HG03139 (cell line): ENCODE measurements around the gene SEC24D.
A peak's percentile ranks its signal among the peaks of the same experiment; 100 is the strongest.

ENCODE experiments used
- ATAC-seq: cut with Tn5 transposase; IDR thresholded peaks from one replicate; pipeline ENCODE4 v1.9.1; 2021; ENCODE audit not compliant: unreplicated experiment

The SEC24D gene

GRCh38 chr4:118846979-118847378, 11.1 kb upstream of the SEC24D start:
- no peak for ATAC-seq

GRCh38 chr4:118845552-118846050, 9.7 kb upstream of the SEC24D start:
- ATAC-seq = no peak

DNA sequence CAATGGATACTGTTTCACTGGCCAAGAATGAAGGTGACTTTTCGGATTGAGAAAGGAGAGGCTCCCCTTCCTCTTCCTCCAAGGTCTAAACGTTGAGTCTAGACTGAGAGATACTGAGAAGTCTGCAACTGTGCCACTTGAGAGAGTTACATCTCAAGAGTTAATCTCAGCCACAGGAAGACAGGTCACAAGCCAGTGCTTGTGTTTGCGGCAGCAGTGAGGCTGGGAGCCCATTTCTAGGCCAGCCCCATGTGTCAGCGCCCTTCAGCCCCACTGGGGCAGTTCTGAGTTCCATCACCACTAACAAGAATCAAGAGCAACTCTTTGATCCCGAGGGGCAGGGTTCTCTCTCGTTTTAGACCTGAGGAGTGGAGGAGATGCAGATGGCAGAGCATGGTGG, 7.3 kb upstream of the SEC24D start:
- ATAC-seq = no peak

- ATAC-seq = no peak
Measured at GRCh38 chr4:118842055-118842454, 6.1 kb upstream of the SEC24D start.

DNA sequence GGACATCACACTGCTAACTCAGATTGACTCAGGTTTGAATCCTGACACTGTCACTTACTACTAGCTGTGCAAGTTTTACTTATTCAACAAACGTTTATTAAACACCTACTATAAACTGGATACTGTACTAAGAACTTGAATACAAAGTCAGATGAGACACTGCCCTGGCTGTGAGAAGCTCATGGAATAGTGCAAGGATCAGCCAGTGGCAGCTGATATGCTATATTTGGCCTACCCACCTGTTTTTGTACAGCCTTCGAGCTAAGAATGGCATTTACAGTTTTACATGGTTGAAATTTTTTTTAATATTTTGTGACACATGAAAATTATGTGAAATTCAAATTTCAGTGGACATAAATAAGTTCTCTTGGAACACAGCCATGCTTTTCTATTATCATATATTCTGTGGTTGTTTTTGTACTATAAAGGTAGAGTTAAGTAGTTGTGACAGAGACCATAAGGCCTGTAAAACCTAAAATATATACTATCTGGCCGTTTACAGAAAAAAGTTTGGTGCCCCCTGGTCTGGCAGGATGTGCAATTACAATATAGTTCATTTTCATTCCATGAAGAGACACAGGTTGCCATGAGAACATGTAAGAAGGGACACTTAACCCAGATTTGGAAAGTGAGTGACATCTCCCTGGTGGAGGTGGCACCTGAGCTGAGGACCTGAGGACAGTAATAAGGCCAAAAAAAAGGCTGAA, 3.4 kb upstream of the SEC24D start:
- ATAC-seq = no peak

GRCh38 chr4:118837121-118837507, 1.2 kb upstream of the SEC24D start:
- no peak for ATAC-seq

DNA sequence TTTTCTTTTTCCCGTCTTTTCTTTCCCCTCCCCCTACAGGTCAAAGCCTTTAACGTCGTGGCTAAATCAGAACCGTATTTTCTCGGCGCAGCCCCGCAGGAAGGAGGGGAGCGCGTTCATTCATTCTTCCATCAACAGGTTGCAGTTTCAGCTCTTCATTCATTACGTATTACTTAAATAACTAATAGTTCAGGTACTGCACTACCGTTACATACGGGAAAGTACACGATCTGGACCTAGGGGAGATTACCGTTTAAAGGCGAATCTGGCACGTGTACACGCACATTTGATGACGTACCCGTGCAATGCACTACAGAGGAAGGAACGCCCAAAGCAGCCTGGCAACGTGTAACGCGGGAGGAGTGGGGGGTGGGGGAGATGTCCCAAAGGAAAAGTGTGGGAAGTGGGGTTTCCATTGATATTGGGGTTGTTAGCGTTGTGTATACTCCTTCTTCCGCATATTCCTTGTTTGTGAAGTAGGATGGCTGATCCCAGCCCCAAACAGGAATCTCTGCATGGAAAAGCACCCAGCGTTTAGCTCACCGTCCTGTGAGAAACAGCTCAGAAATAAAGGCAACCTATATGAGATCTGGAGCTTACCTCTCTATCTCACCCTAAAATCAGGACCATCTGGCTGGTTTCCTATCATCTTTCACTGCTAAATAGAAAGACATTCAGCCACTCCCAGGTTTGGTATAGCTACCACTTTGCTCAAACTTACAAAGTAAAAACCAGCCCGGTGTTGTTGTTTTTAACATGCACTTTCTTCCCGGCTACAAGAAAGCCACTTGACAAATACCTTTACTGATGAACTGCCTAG, 585 bp upstream of the SEC24D start:
- ATAC-seq = peak; percentile 31

DNA sequence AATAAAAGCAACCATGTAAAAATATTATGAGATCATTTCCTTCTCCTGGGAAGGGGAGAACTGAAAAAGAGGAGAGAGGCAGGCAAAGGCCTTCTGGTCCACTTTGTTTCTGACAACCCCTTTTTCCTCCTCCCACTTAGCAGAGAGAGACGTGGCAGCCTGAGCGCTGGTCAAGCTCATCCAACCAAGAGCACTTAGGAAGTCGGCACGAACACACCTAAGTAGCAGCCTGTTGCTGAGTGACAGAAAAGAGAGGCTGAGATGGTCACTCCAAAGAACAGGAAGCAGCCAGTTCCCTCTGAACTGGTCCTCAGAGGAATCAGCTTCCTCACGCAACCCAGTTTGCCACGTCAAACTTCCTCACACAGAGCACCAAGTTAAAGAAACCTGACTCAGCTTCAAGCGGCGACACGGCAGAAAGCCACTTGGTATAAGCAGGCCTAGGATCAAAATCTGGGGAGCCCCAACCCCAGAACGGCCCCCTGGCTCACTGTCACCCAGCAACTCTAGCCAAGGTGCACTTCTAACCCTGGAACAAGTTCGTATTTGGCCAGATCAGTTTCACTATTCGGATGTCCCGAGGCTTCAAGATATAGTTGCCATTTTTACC, 861 bp downstream of the SEC24D start:
- ATAC-seq = peak; percentile 72

- no peak for ATAC-seq
Measured at GRCh38 chr4:118834070-118834469, 1.9 kb downstream of the SEC24D start.

- ATAC-seq = no peak
Measured at GRCh38 chr4:118833192-118833820, 2.6 kb downstream of the SEC24D start.

DNA sequence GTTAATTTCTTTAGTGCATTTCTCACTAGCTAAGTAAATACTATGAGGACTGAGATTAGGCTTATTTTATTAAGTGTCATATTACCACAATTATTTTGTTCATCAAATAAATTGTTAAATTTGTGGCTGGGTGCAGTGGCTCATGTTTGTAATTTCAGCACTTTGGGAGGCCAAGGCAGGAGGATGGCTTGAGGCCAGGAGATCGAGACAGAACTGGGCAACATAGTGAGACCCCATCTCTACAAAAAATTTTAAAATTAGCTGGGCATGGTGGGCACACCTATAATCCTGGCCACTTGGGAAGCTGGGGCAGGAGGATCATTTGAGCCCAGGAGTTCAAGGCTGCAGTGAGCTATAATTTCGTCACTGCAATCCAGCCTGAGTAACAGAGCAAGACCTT, 6.8 kb downstream of the SEC24D start:
- ATAC-seq = no peak

DNA sequence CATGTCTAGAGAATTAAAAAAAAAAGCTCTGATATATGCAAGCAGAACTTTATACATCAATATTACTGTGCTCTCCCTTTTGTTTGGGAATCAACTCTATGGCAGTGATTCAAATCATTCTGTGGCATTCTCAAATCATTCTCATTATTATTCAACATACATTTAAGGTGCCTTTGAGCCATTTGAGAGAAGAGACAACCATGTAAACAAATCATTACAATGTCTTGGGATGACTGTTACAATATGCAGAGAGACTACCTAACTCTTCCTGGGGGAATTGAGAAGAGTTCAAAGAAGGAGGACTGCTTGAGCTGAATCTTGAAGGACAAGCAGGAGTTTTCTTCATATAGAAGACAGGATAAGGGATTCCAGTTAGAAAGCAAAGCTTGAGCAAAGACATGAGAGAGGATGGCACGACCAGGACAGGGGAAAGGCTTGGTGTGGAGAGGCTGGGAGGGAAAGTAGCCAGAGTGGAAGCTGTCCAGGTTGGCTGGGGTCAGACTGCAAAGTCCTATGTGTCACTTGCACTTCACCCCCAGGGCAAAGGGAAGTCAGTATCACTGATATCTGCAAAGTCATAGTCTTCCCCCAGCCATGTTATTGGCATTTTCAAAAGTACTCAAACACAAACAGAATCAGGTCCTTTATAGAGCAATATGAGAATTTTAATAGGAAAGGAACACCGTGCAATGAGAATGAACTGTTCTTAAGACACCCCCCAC, 9.0 kb downstream of the SEC24D start:
- ATAC-seq = no peak

DNA sequence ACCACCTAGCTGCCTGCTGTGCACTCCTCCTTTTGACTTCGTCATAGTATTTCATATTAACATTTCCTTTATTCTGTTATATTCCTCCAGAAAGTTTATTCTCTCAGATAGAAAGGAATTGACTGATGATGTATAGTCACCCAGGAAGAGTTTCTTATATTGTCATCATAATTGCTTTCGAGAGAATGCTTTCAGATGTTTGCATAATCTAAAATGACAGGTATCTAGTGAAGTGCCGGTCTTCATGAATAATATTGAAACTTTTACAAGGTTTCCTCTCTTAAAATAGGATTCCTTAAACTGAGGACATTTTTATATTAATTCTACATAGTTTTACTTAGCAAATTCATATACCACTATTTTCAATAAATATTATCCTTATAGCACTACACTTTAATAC, 10.1 kb downstream of the SEC24D start:
- ATAC-seq = no peak

GRCh38 chr4:118824141-118824540, 11.8 kb downstream of the SEC24D start:
- no peak for ATAC-seq

- no peak for ATAC-seq
Measured at GRCh38 chr4:118823471-118823870, 12.5 kb downstream of the SEC24D start.

- no peak for ATAC-seq
Measured at GRCh38 chr4:118821590-118822293, 14.2 kb downstream of the SEC24D start.

DNA sequence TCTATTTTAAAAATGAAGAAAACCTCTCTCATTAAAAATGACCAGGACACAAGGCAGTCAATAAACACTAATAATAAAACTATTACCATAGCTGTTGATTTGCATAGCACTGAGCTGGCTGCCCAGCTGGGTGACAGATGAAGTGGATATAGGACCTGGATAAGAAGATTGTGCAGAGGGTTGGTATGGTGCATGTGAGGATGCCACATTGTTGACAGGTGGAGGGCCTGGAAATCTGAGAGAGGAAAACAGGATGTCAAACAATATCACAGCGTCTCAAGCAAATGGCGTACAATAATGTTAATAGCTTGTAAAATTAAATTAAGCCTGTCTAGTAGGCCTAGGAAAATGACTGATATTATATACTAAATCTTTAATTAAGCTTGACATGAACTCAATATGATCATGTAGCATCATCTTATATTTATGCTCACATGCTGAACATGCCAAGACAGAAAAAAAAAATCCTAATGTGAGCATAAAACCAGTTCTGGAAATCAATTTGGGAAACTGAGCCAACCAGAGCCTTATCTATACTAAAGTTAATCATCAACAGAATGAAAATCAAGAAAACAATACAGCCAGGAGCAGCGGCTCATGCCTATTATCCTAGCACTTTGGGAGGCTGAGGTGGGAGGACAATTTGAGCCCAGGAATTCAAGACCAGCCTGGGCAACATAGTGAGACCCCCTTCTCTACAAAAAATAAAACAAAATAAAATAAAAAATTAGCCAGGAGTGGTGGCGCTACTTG, 18.6 kb downstream of the SEC24D start:
- no peak for ATAC-seq

DNA sequence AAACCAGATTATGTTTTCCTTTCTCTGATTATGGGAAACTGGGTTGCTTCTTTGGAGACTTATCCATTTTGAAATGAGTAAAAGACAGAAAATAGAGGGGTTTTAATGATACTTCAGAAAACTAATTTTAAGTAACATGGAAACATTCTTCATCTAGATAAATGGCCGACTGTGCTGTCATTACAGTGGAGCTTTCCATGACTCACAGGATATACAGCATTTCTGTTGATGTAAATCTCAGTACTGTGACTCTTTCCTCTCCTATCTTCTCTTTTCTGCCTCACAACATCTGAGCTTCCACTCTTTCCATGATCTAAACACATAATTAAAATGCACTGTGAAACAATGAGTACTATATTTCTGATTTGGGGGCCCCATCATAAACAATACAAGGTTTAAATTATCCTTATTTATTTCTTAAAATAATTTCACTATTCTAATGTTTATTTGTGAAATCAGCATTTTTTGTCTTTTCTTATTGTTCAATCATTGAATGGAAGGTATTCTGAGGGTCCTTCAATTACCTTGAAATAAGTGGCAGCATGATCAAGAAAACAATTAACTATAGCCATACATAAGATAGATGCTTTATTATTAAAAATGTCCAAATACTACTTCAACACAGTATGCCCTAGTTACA, 19.3 kb downstream of the SEC24D start:
- no peak for ATAC-seq

- no peak for ATAC-seq
Measured at GRCh38 chr4:118814891-118815290, 21.0 kb downstream of the SEC24D start.
